ENCODE data around the gene XIRP1. TPM values are rescaled to one million over a fixed set of nuclear protein-coding genes. Genes with fewer than 3 reads are reported as not detected.

The XIRP1 gene
- total and polyA plus RNA-seq, 4 experiments from 2014 or later, result 0.03 TPM; not detected in 3

DNA sequence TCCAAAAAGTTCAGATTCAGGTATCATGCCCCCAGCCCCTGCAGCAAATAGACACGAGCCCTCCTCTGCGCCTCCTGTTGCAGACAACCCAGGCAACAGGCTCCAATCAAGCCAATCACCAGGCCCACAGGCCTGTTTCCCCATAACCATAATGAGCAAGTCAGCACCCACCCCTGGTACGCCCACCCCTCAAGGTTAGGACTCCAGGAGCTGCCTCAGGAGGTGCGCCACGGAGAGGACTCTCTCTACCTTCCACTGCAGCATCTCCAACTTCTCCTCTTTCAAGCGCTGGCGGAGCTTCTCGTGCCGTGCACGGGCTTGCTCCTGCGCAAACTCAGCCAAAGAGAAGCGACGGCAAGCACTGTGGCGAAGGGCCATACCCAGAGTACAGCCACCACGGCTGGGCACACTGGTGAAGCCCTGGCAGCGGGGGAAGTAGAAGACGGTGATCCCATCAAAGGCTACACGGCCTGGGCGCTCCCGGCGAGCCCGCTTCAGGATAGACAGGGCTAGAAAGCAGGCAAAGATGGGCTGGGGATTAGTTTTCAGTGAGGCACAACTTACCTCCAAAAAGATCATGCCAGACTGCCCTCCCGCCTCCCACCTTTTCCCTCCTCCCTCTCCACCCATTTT lies 47.5 kb downstream of the XIRP1 start:
- ChIA-PET CTCF (ENCODE audit: partially characterized antibody) (interaction anchor here (3.2 kb wide), 1 partner anchor 17 kb away, joined by 30 read pairs; no protein-coding TSS in a partner anchor), POLR2A (ENCODE audit: partially characterized antibody) (no interaction called here)
- H3K36me3 ChIP-seq (ENCODE audit: insufficient read depth, low read length), result peaks cover 49% of the 10 kb centered on the region
- H3K9me3 ChIP-seq (ENCODE audit: control insufficient read depth in 1 of 2, low read length in 2 of 2), result no peaks in the 10 kb centered on the region
- Mint-ChIP-seq H3K27ac (peak overlapping the region in 6 of 7 donors; percentile 8 to 97 (median 46)), H3K36me3 (peaks cover 41 to 89% of the 10 kb centered on the region in 2 donors), H3K27me3 (no peaks in the 10 kb centered on the region), H3K4me3 (peak overlapping the region in 2 of 8 donors; percentile 59 to 60), H3K4me1 (peaks cover 37 to 88% (median 50%) of the 10 kb centered on the region in 4 donors), H3K9me3 (peaks cover 0 to 8% (median 0%) of the 10 kb centered on the region in 8 donors)
- no peak overlapping the region for H3K27ac ChIP-seq (ENCODE audit: low read depth, low read length)
- peaks cover 44% of the 10 kb centered on the region for H3K4me1 ChIP-seq (ENCODE audit: insufficient read depth, low read length)
- DNase-seq, result no peak
- intact Hi-C loops (cut with micrococcal nuclease), result no loop called here
- no peaks in the 10 kb centered on the region for H3K27me3 ChIP-seq (ENCODE audit: insufficient read depth, low read length)
- no peak overlapping the region for H3K4me3 ChIP-seq (ENCODE audit: low read length in 2 of 2)

DNA sequence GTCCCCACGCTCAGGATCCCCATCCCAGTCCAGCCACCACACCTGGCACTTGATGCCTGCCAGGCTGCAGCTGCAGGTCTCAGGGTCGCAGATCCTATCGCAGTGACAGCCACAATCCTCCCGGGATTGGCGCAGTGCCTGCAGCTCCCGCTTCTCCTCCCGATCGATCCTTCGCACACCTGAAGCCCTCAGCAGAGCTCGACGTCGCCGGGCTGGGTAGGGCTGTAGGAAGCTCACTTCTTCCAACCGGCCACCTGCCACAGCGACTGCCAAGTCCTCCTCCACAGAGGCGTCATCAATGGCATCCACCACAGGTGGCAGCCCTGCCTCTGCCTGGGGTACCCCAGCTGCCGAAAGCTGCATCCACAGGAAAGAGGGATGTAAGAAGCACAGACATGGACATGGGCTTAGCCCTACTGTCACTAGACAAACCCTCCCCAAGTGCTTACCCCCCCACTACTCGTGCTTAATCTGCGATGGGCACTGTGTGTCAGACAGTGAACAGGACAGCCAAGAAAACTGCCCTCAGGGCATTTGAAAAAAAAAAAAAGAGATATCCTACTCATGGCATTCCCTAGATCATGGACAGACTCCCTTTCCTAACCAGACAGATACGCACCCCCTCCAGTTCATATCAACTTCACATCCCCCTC lies 48.2 kb downstream of the XIRP1 start:
- peaks cover 0 to 6% (median 0%) of the 10 kb centered on the region in 8 donors for H3K9me3 Mint-ChIP-seq
- CTCF ChIA-PET (ENCODE audit: partially characterized antibody), result interaction anchor here (1.5 kb wide), 1 partner anchor 144 kb away, joined by 3 read pairs; no protein-coding TSS in a partner anchor

DNA sequence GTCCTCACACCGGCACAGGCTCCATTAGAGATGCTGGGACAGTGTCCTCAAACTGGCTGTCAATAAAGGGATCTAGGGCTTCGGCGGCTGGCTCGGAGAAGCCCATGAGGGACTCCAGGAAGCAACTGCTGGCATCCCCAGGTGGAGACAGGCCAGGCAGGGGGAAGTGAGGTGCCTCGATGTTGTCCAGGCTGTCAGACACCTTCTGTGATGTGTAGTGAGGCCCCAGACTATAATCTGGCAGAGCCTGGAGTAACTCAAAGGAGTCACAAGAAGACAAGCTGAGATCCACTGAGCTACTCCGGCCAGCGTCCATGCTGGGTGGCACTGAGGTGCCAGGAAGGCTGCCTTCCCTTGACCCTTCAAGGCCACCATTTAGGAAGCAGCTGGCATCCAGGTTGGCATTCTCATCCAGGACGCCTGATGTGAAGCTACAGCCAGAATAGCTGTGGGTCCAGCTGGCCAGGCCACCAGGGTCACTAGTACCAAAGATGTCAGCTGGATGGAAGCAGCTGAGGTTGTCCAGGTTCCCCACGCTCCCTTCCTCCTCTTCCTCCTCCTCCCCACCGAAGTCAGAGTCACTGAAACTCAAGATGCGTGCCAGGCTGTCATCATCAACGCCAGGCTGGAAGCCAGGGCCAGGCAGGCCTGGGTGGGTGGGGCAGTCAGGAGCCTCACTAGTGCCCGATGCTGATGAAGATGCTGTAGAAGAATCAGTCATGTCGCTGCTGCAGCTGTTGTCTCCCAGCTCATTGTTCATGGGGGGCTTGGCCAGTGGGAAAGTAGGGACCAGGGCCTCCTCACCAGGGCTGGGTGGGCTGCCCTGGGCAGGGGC lies 49.1 kb downstream of the XIRP1 start:
- peaks cover 41 to 82% of the 10 kb centered on the region in 2 donors for H3K36me3 Mint-ChIP-seq
- H3K4me1 Mint-ChIP-seq, result peaks cover 21 to 73% (median 34%) of the 10 kb centered on the region in 4 donors
- no peaks in the 10 kb centered on the region for H3K27me3 Mint-ChIP-seq
- ChIA-PET CTCF (ENCODE audit: partially characterized antibody) (interaction anchor here (0.8 to 1.5 kb wide), 3 partner anchors 15 to 145 kb away, joined by 3 read pairs; no protein-coding TSS in a partner anchor), POLR2A (ENCODE audit: partially characterized antibody) (interaction anchor here (0.8 kb wide), 1 partner anchor 35 kb away, joined by 6 read pairs; no protein-coding TSS in a partner anchor)
- Histone ChIP-seq H3K4me1 (ENCODE audit: insufficient read depth, low read length) (peaks cover 28% of the 10 kb centered on the region), H3K36me3 (ENCODE audit: insufficient read depth, low read length) (peaks cover 49% of the 10 kb centered on the region), H3K27ac (ENCODE audit: low read depth, low read length) (no peak overlapping the region), H3K9me3 (ENCODE audit: control insufficient read depth in 1 of 2, low read length in 2 of 2) (no peaks in the 10 kb centered on the region), H3K27me3 (ENCODE audit: insufficient read depth, low read length) (no peaks in the 10 kb centered on the region), H3K4me3 (ENCODE audit: low read length in 2 of 2) (no peak overlapping the region)
- H3K4me3 Mint-ChIP-seq, result peak overlapping the region in 1 of 8 donors; percentile 54
- peak overlapping the region in 6 of 7 donors; percentile 12 to 97 (median 40) for H3K27ac Mint-ChIP-seq
- peaks cover 0 to 6% (median 0%) of the 10 kb centered on the region in 8 donors for H3K9me3 Mint-ChIP-seq
- intact Hi-C loops (cut with micrococcal nuclease), result no loop called here
- no peak for DNase-seq

More for the DNA sequence above, 48.2 kb downstream of the XIRP1 start:
- no peak overlapping the region for H3K27ac ChIP-seq (ENCODE audit: low read depth, low read length)
- Mint-ChIP-seq H3K4me3 (peak overlapping the region in 2 of 8 donors; percentile 59 to 60), H3K27me3 (no peaks in the 10 kb centered on the region), H3K27ac (peak overlapping the region in 5 of 7 donors; percentile 31 to 97 (median 69)), H3K4me1 (peaks cover 30 to 82% (median 43%) of the 10 kb centered on the region in 4 donors), H3K36me3 (peaks cover 41 to 91% of the 10 kb centered on the region in 2 donors)
- H3K4me3 ChIP-seq (ENCODE audit: low read length in 2 of 2), result no peak overlapping the region
- POLR2A ChIA-PET (ENCODE audit: partially characterized antibody), result no interaction called here
- peaks cover 37% of the 10 kb centered on the region for H3K4me1 ChIP-seq (ENCODE audit: insufficient read depth, low read length)
- peaks cover 49% of the 10 kb centered on the region for H3K36me3 ChIP-seq (ENCODE audit: insufficient read depth, low read length)
- H3K9me3 ChIP-seq (ENCODE audit: control insufficient read depth in 1 of 2, low read length in 2 of 2), result no peaks in the 10 kb centered on the region
- DNase-seq, result no peak
- no peaks in the 10 kb centered on the region for H3K27me3 ChIP-seq (ENCODE audit: insufficient read depth, low read length)
- intact Hi-C loops (cut with micrococcal nuclease), result no loop called here

DNA sequence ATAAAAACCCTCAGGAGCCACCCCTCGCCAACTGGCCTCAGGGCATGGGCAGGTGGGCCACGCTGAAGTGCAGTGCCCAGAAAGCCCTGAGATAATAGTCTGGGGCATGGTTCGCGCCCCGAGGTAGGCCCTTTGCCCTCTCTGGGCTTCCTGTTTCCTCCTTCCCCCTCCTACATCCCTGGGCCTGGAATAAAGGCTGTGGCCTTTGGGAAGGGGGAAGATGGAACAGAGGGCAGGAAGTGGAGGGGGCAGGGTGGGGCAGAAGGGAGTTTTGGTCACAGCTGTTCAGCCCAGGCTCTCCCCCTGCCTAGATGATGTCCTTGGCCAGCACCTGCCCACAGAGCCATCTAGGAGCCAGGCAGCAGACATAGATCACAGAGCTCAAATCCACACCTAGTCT lies 50.3 kb downstream of the XIRP1 start:
- H3K4me1 Mint-ChIP-seq, result peaks cover 10 to 66% (median 25%) of the 10 kb centered on the region in 4 donors
- Histone ChIP-seq H3K4me1 (ENCODE audit: insufficient read depth, low read length) (peaks cover 16% of the 10 kb centered on the region), H3K4me3 (ENCODE audit: low read length in 2 of 2) (no peak overlapping the region), H3K36me3 (ENCODE audit: insufficient read depth, low read length) (peaks cover 49% of the 10 kb centered on the region), H3K27me3 (ENCODE audit: insufficient read depth, low read length) (no peaks in the 10 kb centered on the region), H3K9me3 (ENCODE audit: control insufficient read depth in 1 of 2, low read length in 2 of 2) (no peaks in the 10 kb centered on the region), H3K27ac (ENCODE audit: low read depth, low read length) (no peak overlapping the region)
- peaks cover 0 to 10% (median 0%) of the 10 kb centered on the region in 8 donors for H3K9me3 Mint-ChIP-seq
- ChIA-PET CTCF (ENCODE audit: partially characterized antibody) (interaction anchor here (1.1 to 1.5 kb wide), 2 partner anchors 14 to 146 kb away, joined by 3 to 7 read pairs; no protein-coding TSS in a partner anchor), POLR2A (ENCODE audit: partially characterized antibody) (no interaction called here)
- peaks cover 41 to 74% of the 10 kb centered on the region in 2 donors for H3K36me3 Mint-ChIP-seq
- peak overlapping the region in 4 of 7 donors; percentile 35 to 97 (median 65) for H3K27ac Mint-ChIP-seq
- peak overlapping the region in 1 of 8 donors; percentile 39 for H3K4me3 Mint-ChIP-seq
- intact Hi-C loops (cut with micrococcal nuclease), result no loop called here
- no peaks in the 10 kb centered on the region for H3K27me3 Mint-ChIP-seq
- DNase-seq, result no peak

DNA sequence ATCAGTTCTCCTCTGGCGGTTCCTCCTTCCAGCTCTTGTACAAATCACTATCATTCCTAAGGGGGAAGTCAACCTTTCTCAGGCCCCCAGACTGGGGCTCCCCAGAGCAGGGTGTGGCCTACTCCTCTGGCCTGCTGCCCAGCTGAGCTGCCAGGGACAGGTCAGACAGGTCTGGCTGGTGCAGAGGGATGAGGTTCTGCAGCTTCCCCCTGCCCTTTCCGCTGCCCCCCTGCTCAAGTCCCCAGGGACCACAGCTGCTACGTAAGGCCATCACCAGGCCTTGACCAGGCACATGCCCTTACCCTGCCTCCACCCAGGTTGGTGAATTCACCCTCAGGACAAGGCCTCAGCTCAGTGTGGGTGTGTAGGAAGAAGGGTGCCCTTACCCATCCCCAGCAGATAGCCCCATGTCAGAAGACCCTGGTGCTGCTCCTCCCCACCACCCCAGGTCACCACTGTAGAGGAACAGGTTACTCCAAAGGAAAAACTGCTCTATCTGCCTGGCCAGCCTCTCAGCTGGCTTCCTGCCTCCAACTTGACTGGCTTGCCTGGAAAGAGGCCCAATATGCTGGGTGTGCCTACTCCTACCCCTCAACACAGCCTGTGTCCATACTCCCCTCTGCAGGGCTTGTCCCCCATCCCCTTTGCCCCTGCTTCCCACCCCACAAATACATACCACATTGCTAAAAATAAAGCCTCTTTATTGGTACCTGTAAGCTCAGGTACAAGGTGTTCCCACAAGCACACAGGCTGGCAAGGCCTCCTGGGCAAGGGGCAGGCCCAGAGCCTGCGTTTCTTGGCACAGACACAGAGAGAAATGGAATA lies 51.0 kb downstream of the XIRP1 start:
- peaks cover 35 to 69% of the 10 kb centered on the region in 2 donors for H3K36me3 Mint-ChIP-seq
- intact Hi-C loops (cut with micrococcal nuclease), result no loop called here

DNA sequence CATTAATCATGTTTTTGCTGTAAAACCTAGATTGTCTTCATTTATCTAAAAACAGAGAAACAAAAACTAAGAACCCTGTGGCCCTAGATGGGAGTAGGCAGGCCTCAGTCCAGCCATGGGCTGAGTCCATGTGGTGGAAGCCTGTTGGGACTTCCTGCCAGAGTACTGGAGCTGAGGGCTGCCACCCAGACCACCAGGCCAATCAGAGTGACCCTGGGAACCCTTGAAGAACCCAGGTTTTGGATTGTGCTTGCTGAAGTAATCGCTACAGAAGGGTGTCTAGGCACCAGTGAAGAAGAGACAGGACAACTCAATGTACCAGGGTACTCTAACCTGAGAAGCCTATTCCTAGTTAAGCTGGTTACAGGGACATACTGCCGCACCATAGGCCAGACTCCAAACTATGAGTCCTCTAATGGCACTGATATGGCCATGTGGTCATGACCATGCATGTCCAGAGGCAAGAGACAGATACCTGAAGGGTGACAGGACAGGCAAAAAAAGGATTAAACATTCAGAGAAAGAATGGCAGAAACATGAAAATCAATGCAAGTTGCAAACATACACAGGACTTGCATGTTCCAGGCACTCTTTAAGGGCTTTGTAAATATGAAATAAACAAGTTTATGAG lies 51.9 kb downstream of the XIRP1 start:
- peaks cover 0 to 10% (median 0%) of the 10 kb centered on the region in 8 donors for H3K9me3 Mint-ChIP-seq
- H3K36me3 ChIP-seq (ENCODE audit: insufficient read depth, low read length), result peaks cover 39% of the 10 kb centered on the region
- H3K27me3 Mint-ChIP-seq, result no peaks in the 10 kb centered on the region
- H3K27me3 ChIP-seq (ENCODE audit: insufficient read depth, low read length), result no peaks in the 10 kb centered on the region
- peaks cover 3% of the 10 kb centered on the region for H3K4me1 ChIP-seq (ENCODE audit: insufficient read depth, low read length)
- no peak overlapping the region for H3K27ac ChIP-seq (ENCODE audit: low read depth, low read length)
- peak overlapping the region in 6 of 7 donors; percentile 54 to 97 (median 83) for H3K27ac Mint-ChIP-seq
- peaks cover 26 to 59% of the 10 kb centered on the region in 2 donors for H3K36me3 Mint-ChIP-seq
- ChIA-PET POLR2A (ENCODE audit: partially characterized antibody) (no interaction called here), CTCF (ENCODE audit: partially characterized antibody) (interaction anchor here (0.8 to 1.1 kb wide), 2 partner anchors 14 to 150 kb away, joined by 3 to 4 read pairs; no protein-coding TSS in a partner anchor)
- intact Hi-C loops (cut with micrococcal nuclease), result no loop called here
- H3K4me3 ChIP-seq (ENCODE audit: low read length in 2 of 2), result no peak overlapping the region
- peak overlapping the region in 1 of 8 donors; percentile 29 for H3K4me3 Mint-ChIP-seq
- peaks cover 2 to 55% (median 13%) of the 10 kb centered on the region in 4 donors for H3K4me1 Mint-ChIP-seq
- no peaks in the 10 kb centered on the region for H3K9me3 ChIP-seq (ENCODE audit: control insufficient read depth in 1 of 2, low read length in 2 of 2)
- no peak for DNase-seq

More for the DNA sequence above, 51.0 kb downstream of the XIRP1 start:
- Histone ChIP-seq H3K27me3 (ENCODE audit: insufficient read depth, low read length) (no peaks in the 10 kb centered on the region), H3K9me3 (ENCODE audit: control insufficient read depth in 1 of 2, low read length in 2 of 2) (no peaks in the 10 kb centered on the region), H3K27ac (ENCODE audit: low read depth, low read length) (no peak overlapping the region), H3K4me1 (ENCODE audit: insufficient read depth, low read length) (peaks cover 9% of the 10 kb centered on the region), H3K36me3 (ENCODE audit: insufficient read depth, low read length) (peaks cover 47% of the 10 kb centered on the region), H3K4me3 (ENCODE audit: low read length in 2 of 2) (no peak overlapping the region)
- peak overlapping the region in 6 of 7 donors; percentile 68 to 97 (median 84) for H3K27ac Mint-ChIP-seq
- DNase-seq, result no peak
- H3K27me3 Mint-ChIP-seq, result no peaks in the 10 kb centered on the region
- H3K4me1 Mint-ChIP-seq, result peaks cover 5 to 61% (median 19%) of the 10 kb centered on the region in 4 donors
- ChIA-PET CTCF (ENCODE audit: partially characterized antibody) (interaction anchor here (0.8 to 1.5 kb wide), 3 partner anchors 15 to 149 kb away, joined by 3 to 7 read pairs (median 4); no protein-coding TSS in a partner anchor), POLR2A (ENCODE audit: partially characterized antibody) (no interaction called here)
- H3K9me3 Mint-ChIP-seq, result peaks cover 0 to 10% (median 0%) of the 10 kb centered on the region in 8 donors
- H3K4me3 Mint-ChIP-seq, result peak overlapping the region in 4 of 8 donors; percentile 12 to 39 (median 25)

Measured in CD4-positive, alpha-beta memory T cell (primary cell).